ENCODE measurements around the gene IGFBP5. TPM values are rescaled to one million over a fixed set of nuclear protein-coding genes. Genes with fewer than 3 reads are reported as not detected.

Gene IGFBP5
- total and polyA plus RNA-seq, 4 donors: 2.3 to 43.4 (median 14.4) TPM

DNA sequence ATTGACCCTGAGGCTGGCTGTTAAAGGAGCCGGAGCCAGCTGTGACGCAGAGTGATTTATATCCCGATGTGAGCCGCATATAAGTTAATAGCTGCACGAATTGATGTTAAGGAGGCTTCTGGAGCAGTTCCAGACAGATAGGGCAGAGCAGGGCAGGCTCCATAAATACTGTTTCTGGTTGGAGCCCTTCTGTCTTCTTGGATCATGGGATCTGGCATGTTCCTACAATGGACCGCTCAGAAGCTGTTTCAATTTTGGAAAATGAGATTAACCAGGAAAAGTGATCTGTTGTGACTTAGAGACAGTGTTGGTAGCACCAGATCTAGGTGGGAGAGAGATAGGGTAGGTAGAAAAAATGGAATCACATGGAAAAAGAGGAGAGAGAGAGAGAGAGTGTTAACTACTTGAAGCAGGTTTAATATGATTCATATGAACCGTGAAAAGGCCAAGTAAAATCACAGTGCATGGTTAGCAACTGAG is 4.8 kb upstream of the IGFBP5 start:
- H3K27ac ChIP-seq (ENCODE audit: low read depth in 1 of 2, low read length in 2 of 2): no peak overlapping the region
- no peak for DNase-seq (ENCODE audit: low spot score)
- H3K4me1 ChIP-seq (ENCODE audit: control insufficient read depth in 4 of 4, insufficient read depth in 4 of 4, low read length in 3 of 4): peaks cover 0 to 3% (median 1%) of the 10 kb centered on the region in 4 donors
- H3K27me3 ChIP-seq (ENCODE audit: control insufficient read depth in 4 of 4, insufficient read depth in 4 of 4, low read length in 3 of 4): peaks cover 0 to 9% (median 2%) of the 10 kb centered on the region in 4 donors
- no peak overlapping the region for H3K9ac ChIP-seq (ENCODE audit: low read depth in 1 of 2, low read length in 2 of 2)
- no peaks in the 10 kb centered on the region for H3K36me3 ChIP-seq (ENCODE audit: control insufficient read depth in 4 of 4, insufficient read depth in 3 of 4, low read depth in 1 of 4, low read length in 3 of 4)
- H3K4me3 ChIP-seq (ENCODE audit: low read depth in 1 of 3, low read length in 3 of 3): no peak overlapping the region
- 70% methylated on average over 7 of the region's 7 CpGs for WGBS
- H3K9me3 ChIP-seq (ENCODE audit: control insufficient read depth in 4 of 4, low read length in 3 of 4): no peaks in the 10 kb centered on the region
- no peak for TF ChIP-seq YY1 (IDR thresholded peaks at IDR 0.05)
- TF ChIP-seq RXRA (IDR thresholded peaks at IDR 0.05): no peak
- TF ChIP-seq EGR1 (IDR thresholded peaks at IDR 0.05; ENCODE audit: low read depth in 2 of 2): no peak
- TF ChIP-seq, protein P1, sequence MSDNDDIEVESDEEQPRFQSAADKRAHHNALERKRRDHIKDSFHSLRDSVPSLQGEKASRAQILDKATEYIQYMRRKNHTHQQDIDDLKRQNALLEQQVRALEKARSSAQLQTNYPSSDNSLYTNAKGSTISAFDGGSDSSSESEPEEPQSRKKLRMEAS (IDR thresholded peaks at IDR 0.05): no peak

DNA sequence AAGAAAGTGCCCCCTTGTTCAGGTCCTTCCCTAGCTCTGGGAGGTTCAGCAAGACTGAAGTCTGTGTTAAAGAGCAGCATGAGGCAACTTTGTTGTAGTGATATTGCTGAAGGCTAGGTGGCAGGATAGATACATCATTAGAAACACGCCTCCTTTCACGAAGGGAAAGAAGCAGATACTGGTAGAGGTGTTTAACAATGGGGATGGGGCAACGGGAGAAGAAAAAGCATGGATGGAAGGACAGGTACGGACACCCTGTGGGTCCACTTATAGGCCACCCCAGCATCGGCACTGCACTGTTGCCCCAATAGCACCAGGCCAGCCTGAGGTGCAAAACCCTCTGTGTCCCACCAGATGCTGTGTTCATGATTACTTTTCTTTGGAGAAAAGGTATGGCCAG is 3.5 kb upstream of the IGFBP5 start:
- Histone ChIP-seq H3K4me1 (ENCODE audit: control insufficient read depth in 4 of 4, insufficient read depth in 4 of 4, low read length in 3 of 4) (peaks cover 6 to 15% (median 11%) of the 10 kb centered on the region in 4 donors), H3K9ac (ENCODE audit: low read depth in 1 of 2, low read length in 2 of 2) (no peak overlapping the region), H3K36me3 (ENCODE audit: control insufficient read depth in 4 of 4, insufficient read depth in 3 of 4, low read depth in 1 of 4, low read length in 3 of 4) (no peaks in the 10 kb centered on the region), H3K9me3 (ENCODE audit: control insufficient read depth in 4 of 4, low read length in 3 of 4) (no peaks in the 10 kb centered on the region), H3K27me3 (ENCODE audit: control insufficient read depth in 4 of 4, insufficient read depth in 4 of 4, low read length in 3 of 4) (peaks cover 0 to 12% (median 6%) of the 10 kb centered on the region in 4 donors), H3K27ac (ENCODE audit: low read depth in 1 of 2, low read length in 2 of 2) (no peak overlapping the region), H3K4me3 (ENCODE audit: low read depth in 1 of 3, low read length in 3 of 3) (no peak overlapping the region)
- DNase-seq (ENCODE audit: low spot score): no peak
- WGBS: 9% methylated on average over 5 of the region's 5 CpGs
- TF ChIP-seq, protein P2, sequence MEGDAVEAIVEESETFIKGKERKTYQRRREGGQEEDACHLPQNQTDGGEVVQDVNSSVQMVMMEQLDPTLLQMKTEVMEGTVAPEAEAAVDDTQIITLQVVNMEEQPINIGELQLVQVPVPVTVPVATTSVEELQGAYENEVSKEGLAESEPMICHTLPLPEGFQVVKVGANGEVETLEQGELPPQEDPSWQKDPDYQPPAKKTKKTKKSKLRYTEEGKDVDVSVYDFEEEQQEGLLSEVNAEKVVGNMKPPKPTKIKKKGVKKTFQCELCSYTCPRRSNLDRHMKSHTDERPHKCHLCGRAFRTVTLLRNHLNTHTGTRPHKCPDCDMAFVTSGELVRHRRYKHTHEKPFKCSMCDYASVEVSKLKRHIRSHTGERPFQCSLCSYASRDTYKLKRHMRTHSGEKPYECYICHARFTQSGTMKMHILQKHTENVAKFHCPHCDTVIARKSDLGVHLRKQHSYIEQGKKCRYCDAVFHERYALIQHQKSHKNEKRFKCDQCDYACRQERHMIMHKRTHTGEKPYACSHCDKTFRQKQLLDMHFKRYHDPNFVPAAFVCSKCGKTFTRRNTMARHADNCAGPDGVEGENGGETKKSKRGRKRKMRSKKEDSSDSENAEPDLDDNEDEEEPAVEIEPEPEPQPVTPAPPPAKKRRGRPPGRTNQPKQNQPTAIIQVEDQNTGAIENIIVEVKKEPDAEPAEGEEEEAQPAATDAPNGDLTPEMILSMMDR (IDR thresholded peaks at IDR 0.05; ENCODE audit: low read depth, low read length, missing input control): peak; percentile 72
- TF ChIP-seq, protein P1 (IDR thresholded peaks at IDR 0.05): no peak
- TF ChIP-seq NR2F2 (IDR thresholded peaks at IDR 0.05) (no peak), YY1 (IDR thresholded peaks at IDR 0.05) (no peak), RXRA (IDR thresholded peaks at IDR 0.05) (peak in 1 of 2 donors; percentile 17), FOXA1 (IDR thresholded peaks at IDR 0.05) (no peak), GABPA (IDR thresholded peaks at IDR 0.05 in 1 of 2, conservative IDR thresholded peaks at IDR 0.05 in 1 of 2) (no peak), TAF1 (conservative IDR thresholded peaks at IDR 0.05) (no peak), HNF4G (IDR thresholded peaks at IDR 0.05) (no peak), SP1 (IDR thresholded peaks at IDR 0.05) (no peak), RAD21 (IDR thresholded peaks at IDR 0.05) (peak; percentile 94), FOXA2 (IDR thresholded peaks at IDR 0.05) (no peak), JUND (IDR thresholded peaks at IDR 0.05) (no peak), EGR1 (IDR thresholded peaks at IDR 0.05; ENCODE audit: low read depth in 2 of 2) (no peak), HNF4A (conservative IDR thresholded peaks at IDR 0.05) (peak in 1 of 2 donors; percentile 16)
- TF ChIP-seq, protein P3, sequence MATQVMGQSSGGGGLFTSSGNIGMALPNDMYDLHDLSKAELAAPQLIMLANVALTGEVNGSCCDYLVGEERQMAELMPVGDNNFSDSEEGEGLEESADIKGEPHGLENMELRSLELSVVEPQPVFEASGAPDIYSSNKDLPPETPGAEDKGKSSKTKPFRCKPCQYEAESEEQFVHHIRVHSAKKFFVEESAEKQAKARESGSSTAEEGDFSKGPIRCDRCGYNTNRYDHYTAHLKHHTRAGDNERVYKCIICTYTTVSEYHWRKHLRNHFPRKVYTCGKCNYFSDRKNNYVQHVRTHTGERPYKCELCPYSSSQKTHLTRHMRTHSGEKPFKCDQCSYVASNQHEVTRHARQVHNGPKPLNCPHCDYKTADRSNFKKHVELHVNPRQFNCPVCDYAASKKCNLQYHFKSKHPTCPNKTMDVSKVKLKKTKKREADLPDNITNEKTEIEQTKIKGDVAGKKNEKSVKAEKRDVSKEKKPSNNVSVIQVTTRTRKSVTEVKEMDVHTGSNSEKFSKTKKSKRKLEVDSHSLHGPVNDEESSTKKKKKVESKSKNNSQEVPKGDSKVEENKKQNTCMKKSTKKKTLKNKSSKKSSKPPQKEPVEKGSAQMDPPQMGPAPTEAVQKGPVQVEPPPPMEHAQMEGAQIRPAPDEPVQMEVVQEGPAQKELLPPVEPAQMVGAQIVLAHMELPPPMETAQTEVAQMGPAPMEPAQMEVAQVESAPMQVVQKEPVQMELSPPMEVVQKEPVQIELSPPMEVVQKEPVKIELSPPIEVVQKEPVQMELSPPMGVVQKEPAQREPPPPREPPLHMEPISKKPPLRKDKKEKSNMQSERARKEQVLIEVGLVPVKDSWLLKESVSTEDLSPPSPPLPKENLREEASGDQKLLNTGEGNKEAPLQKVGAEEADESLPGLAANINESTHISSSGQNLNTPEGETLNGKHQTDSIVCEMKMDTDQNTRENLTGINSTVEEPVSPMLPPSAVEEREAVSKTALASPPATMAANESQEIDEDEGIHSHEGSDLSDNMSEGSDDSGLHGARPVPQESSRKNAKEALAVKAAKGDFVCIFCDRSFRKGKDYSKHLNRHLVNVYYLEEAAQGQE (IDR thresholded peaks at IDR 0.05): no peak
- TF ChIP-seq, protein P4, sequence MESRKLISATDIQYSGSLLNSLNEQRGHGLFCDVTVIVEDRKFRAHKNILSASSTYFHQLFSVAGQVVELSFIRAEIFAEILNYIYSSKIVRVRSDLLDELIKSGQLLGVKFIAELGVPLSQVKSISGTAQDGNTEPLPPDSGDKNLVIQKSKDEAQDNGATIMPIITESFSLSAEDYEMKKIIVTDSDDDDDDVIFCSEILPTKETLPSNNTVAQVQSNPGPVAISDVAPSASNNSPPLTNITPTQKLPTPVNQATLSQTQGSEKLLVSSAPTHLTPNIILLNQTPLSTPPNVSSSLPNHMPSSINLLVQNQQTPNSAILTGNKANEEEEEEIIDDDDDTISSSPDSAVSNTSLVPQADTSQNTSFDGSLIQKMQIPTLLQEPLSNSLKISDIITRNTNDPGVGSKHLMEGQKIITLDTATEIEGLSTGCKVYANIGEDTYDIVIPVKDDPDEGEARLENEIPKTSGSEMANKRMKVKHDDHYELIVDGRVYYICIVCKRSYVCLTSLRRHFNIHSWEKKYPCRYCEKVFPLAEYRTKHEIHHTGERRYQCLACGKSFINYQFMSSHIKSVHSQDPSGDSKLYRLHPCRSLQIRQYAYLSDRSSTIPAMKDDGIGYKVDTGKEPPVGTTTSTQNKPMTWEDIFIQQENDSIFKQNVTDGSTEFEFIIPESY (IDR thresholded peaks at IDR 0.05): no peak
- TF ChIP-seq, protein P5, sequence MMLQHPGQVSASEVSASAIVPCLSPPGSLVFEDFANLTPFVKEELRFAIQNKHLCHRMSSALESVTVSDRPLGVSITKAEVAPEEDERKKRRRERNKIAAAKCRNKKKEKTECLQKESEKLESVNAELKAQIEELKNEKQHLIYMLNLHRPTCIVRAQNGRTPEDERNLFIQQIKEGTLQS (IDR thresholded peaks at IDR 0.05): peak; percentile 47
